Heart right ventricle (tissue), 16 donors: ENCODE data around the gene RITA1. TPM values are rescaled to one million over a fixed set of nuclear protein-coding genes. Genes with fewer than 3 reads are reported as not detected.

Experiments used
- ATAC-seq, 8 donors: fragments of 200-7000 bp; cut with Tn5 transposase; one replicate each; pipeline ENCODE4 v1.9.1; 2020; ENCODE audit warnings: mild to moderate bottlenecking in 8 of 8, moderate library complexity in 8 of 8, moderate number of reproducible peaks in 1 of 8
- DNase-seq, 2 donors: peaks; one replicate each; pipeline ENCODE4 v3.0.0-alpha.2; 2020
- H3K27ac ChIP-seq, 10 donors: fragments of 200-600 bp; sonication (generic) in 2 of 10; one replicate each; pipeline versions ENCODE4 v1.5.0 to v1.8.0; 2020 to 2022; ENCODE audit warnings: mild to moderate bottlenecking in 3 of 10
- H3K27me3 ChIP-seq, 7 donors: fragments of 200-600 bp; one replicate each; pipeline ENCODE4 v1.8.0; 2021 to 2022; ENCODE audit warnings: mild to moderate bottlenecking in 2 of 7
- H3K36me3 ChIP-seq, 9 donors: fragments of 200-600 bp; sonication (generic) in 1 of 9; one replicate each; pipeline versions ENCODE4 v1.5.0 to v1.8.0; 2020 to 2022; ENCODE audit warnings: mild to moderate bottlenecking in 2 of 9
- H3K4me1 ChIP-seq, 9 donors: fragments of 200-600 bp; sonication (generic) in 1 of 9; one replicate each; pipeline versions ENCODE4 v1.5.0 to v1.8.0; 2020 to 2022; ENCODE audit warnings: mild to moderate bottlenecking in 4 of 9
- H3K4me3 ChIP-seq, 10 donors: fragments of 200-600 bp; sonication (generic) in 2 of 10; one replicate each; pipeline versions ENCODE4 v1.5.0 to v1.8.0; 2020 to 2022; ENCODE audit warnings: mild to moderate bottlenecking in 7 of 10, moderate library complexity in 2 of 10
- H3K9me3 ChIP-seq, 11 donors: fragments of 200-600 bp in 10 of 11; sonication (generic) in 2 of 11; one replicate each; pipeline versions ENCODE4 v1.5.0 to v1.8.0; 2013 to 2022; ENCODE audit warnings: mild to moderate bottlenecking in 2 of 11, control low read depth in 1 of 11, moderate library complexity in 1 of 11
- CTCF ChIP-seq, 9 donors: fragments of 200-600 bp; sonication (generic) in 2 of 9; IDR thresholded peaks; one replicate each; pipeline versions ENCODE4 v1.5.0 to v1.8.0; 2021 to 2022; ENCODE audit warnings: antibody characterized with exemption in 9 of 9, mild to moderate bottlenecking in 5 of 9, moderate library complexity in 1 of 9
- WGBS, 2 donors: extraction: QIAGEN DNeasy Blood & Tissue Kit; methylation state at CpG; one replicate each; pipeline ENCODE4 v1.1.7; 2013; ENCODE audit warnings: inconsistent platforms in 1 of 2; 5-methylcytosine and 5-hydroxymethylcytosine counted together
- intact Hi-C, 10 donors: fragments of 100-400 bp; cut with DNase I; formaldehyde crosslinking; loops; one replicate each; pipeline versions ENCODE4 v1.11.1 to v1.14.2; 2022
- polyA plus RNA-seq, 2 donors: library from polyadenylated mRNA; stranded (reverse); fragments of 200-250 nt; gene quantifications; one replicate each; pipeline ENCODE4 v1.2.3, GENCODE V29; 2013
- total RNA-seq, 10 donors: library from RNA; stranded (reverse); fragmentation: NEBNext Ultra II Directional in 3 of 10; extraction: Animal tissue kit (Norgen Biotek cat#: 25700) in 3 of 10; gene quantifications; one replicate each; pipeline versions ENCODE4 v1.2.1 to v1.2.4, GENCODE V29; 2021 to 2023
- donor health status: Arrhythmogenic right ventricular cardiomyopathy.
- donor health status: ischemic (EF 13 %, LVEDD 7.1; RV severe dilation, severe dysfunction).
- donor health status: healthy with polysubstance abuse.
- donor health status: DM: no; HTN: yes; CAD: no.
- donor health status: DM: no; HTN: no; CAD: no.
- donor health status: ischemic (EF 25% LVEDD 6.9; RV normal size, moderate dysfunction).
- donor health status: ischemic (EF 25% LVEDD 5.7; RV mildly dilated, moderate dysfunction).
- donor health status: healthy.
- donor health status: DM: yes; HTN: yes; CAD: no.
- donor health status: Ischemic cardiomyopathy.
- donor health status: ischemic (EF 35%, LVEDD 5.7; RV mildly dilated, moderate dysfunction).
- donor health status: nonischemic (EF 11% LVEDD 7.7; RV severe dilation, severe dysfunction).
- donor health status: DM: yes; HTN: yes; CAD: no.
- donor health status: PGD.
- donor health status: ischemic (EF 29% LVEDD 5.4; RV normal size, mild dysfunction).
- donor health status: nonischemic (EF 23%, LVEDD 6.1; RV moderate dilation, normal function).

Gene RITA1
- total and polyA plus RNA-seq, 12 donors: 8.0 to 20.8 (median 13.7) TPM

- Histone ChIP-seq H3K36me3 (peaks cover 0 to 87% (median 25%) of the 10 kb centered on the region in 9 donors), H3K4me3 (peak overlapping the region in 1 of 10 donors; percentile 33), H3K27ac (peak overlapping the region; percentile 74 to 98 (median 87)), H3K4me1 (peaks cover 52 to 99% (median 95%) of the 10 kb centered on the region in 9 donors), H3K9me3 (no peaks in the 10 kb centered on the region), H3K27me3 (no peaks in the 10 kb centered on the region)
- peak; percentile 39 to 57 for DNase-seq
- intact Hi-C loops: loop anchor here in 2 of 10 donors (5.0 kb wide), 2 partner anchors 36 to 39 kb away; no protein-coding TSS in a partner anchor
- TF ChIP-seq CTCF (IDR thresholded peaks at IDR 0.05): peak in 1 of 9 donors; percentile 16
- WGBS, 2 donors: 52 to 58% methylated on average over 25 of the region's 25 CpGs
- ATAC-seq: peak; percentile 55 to 71 (median 62)
Observed at GRCh38 chr12:113232840-113233585, 47.5 kb downstream of the RITA1 start.

- no peak for TF ChIP-seq CTCF (IDR thresholded peaks at IDR 0.05)
- H3K9me3 ChIP-seq: no peaks in the 10 kb centered on the region
- intact Hi-C loops: loop anchor here in 2 of 10 donors (5.0 kb wide), 2 partner anchors 37 to 38 kb away; no protein-coding TSS in a partner anchor
- H3K36me3 ChIP-seq: peaks cover 0 to 87% (median 25%) of the 10 kb centered on the region in 9 donors
- no peaks in the 10 kb centered on the region for H3K27me3 ChIP-seq
- peaks cover 47 to 99% (median 95%) of the 10 kb centered on the region in 9 donors for H3K4me1 ChIP-seq
- ATAC-seq (no peak), DNase-seq (no peak)
- H3K4me3 ChIP-seq: no peak overlapping the region
- 80% methylated on average over 4 of the region's 4 CpGs for WGBS, 2 donors
- H3K27ac ChIP-seq: peak overlapping the region; percentile 74 to 98 (median 87)
Observed at GRCh38 chr12:113233967-113234366, 48.4 kb downstream of the RITA1 start.

- no peaks in the 10 kb centered on the region for H3K9me3 ChIP-seq
- no peak overlapping the region for H3K4me3 ChIP-seq
- peaks cover 45 to 99% (median 95%) of the 10 kb centered on the region in 9 donors for H3K4me1 ChIP-seq
- intact Hi-C loops: loop anchor here in 2 of 10 donors (5.0 kb wide), 2 partner anchors 37 to 38 kb away; no protein-coding TSS in a partner anchor
- TF ChIP-seq CTCF (IDR thresholded peaks at IDR 0.05): no peak
- DNase-seq: no peak
- ATAC-seq: no peak
- peaks cover 0 to 87% (median 25%) of the 10 kb centered on the region in 9 donors for H3K36me3 ChIP-seq
- WGBS, 2 donors: 69 to 74% methylated on average over 4 of the region's 4 CpGs
- no peaks in the 10 kb centered on the region for H3K27me3 ChIP-seq
- peak overlapping the region in 9 of 10 donors; percentile 83 to 98 (median 88) for H3K27ac ChIP-seq
Observed at GRCh38 chr12:113234483-113234882, 49.0 kb downstream of the RITA1 start.

- peak overlapping the region in 9 of 10 donors; percentile 30 to 98 (median 83) for H3K27ac ChIP-seq
- 49 to 72% methylated on average over 6 of the region's 6 CpGs for WGBS, 2 donors
- peak in 1 of 8 donors; percentile 45 for ATAC-seq
- no peaks in the 10 kb centered on the region for H3K27me3 ChIP-seq
- peaks cover 0 to 76% (median 22%) of the 10 kb centered on the region in 9 donors for H3K36me3 ChIP-seq
- H3K4me3 ChIP-seq: no peak overlapping the region
- H3K4me1 ChIP-seq: peaks cover 49 to 100% (median 95%) of the 10 kb centered on the region in 9 donors
- no peaks in the 10 kb centered on the region for H3K9me3 ChIP-seq
- DNase-seq: no peak
- intact Hi-C loops: loop anchor here in 1 of 10 donors (5.0 kb wide), 1 partner anchor 39 kb away; no protein-coding TSS in a partner anchor
- TF ChIP-seq CTCF (IDR thresholded peaks at IDR 0.05): no peak
Observed at GRCh38 chr12:113235976-113236375, 50.5 kb downstream of the RITA1 start.
